H1 (cell line): ENCODE data around the gene PLCB2. TPM values are rescaled to one million over a fixed set of nuclear protein-coding genes. Genes with fewer than 3 reads are reported as not detected.

Experiments used
- CBX5 ChIP-seq: fragments of 300-800, 300-1000 bp; sonication (generic); IDR thresholded peaks from 2 replicates; pipeline ENCODE4 v1.7.1; 2016; ENCODE audit warnings: antibody characterized with exemption, low read length, low read depth
- CBX8 ChIP-seq: fragments of 300-800, 300-1000 bp; sonication (generic); IDR thresholded peaks from 2 replicates; pipeline ENCODE4 v1.7.1; 2016; ENCODE audit warnings: low read depth, low read length, borderline replicate concordance
- CEBPB ChIP-seq: IDR thresholded peaks from 2 replicates; pipeline ENCODE4 v1.6.1; 2012; ENCODE audit warnings: low read depth, low read length
- CHD7 ChIP-seq: fragments of 300-600 bp; sonication (generic); IDR thresholded peaks from 2 replicates; pipeline ENCODE4 v1.7.1; 2012; ENCODE audit warnings: low read length, moderate library complexity, mild to moderate bottlenecking, inconsistent platforms; ENCODE audit not compliant: insufficient replicate concordance
- NANOG ChIP-seq: IDR thresholded peaks from 2 replicates; pipeline ENCODE4 v1.6.1; 2011; ENCODE audit warnings: low read length, low read depth, mild to moderate bottlenecking, inconsistent platforms; ENCODE audit not compliant: insufficient read depth, poor library complexity, severe bottlenecking
- POLR2AphosphoS5 ChIP-seq: IDR thresholded peaks from 2 replicates; pipeline ENCODE4 v1.6.1; 2011; ENCODE audit warnings: low read depth, low read length
- RFX5 ChIP-seq: IDR thresholded peaks from 2 replicates; pipeline ENCODE4 v1.6.1; 2011; ENCODE audit warnings: low read depth, low read length, improper control_type of control experiment, borderline replicate concordance
- SIN3A ChIP-seq, 2 experiments: IDR thresholded peaks in 1 of 2; conservative IDR thresholded peaks in 1 of 2; 2 replicates each; pipeline ENCODE4 v1.6.1; 2011 to 2012; ENCODE audit warnings: low read length in 2 of 2, improper control_type of control experiment in 1 of 2, low read depth in 1 of 2, mild to moderate bottlenecking in 1 of 2
- SP1 ChIP-seq: IDR thresholded peaks from 2 replicates; pipeline ENCODE4 v1.6.1; 2011; ENCODE audit warnings: low read depth, low read length
- SP4 ChIP-seq: IDR thresholded peaks from 2 replicates; pipeline ENCODE4 v1.6.1; 2012; ENCODE audit warnings: low read length, inconsistent platforms
- TEAD4 ChIP-seq: IDR thresholded peaks from 2 replicates; pipeline ENCODE4 v1.6.1; 2012; ENCODE audit warnings: low read depth, low read length, inconsistent platforms, mixed read lengths
- YY1 ChIP-seq: IDR thresholded peaks from 2 replicates; pipeline ENCODE4 v1.6.1; 2011; ENCODE audit warnings: low read depth, mild to moderate bottlenecking, low read length
- polyA plus RNA-seq, 7 experiments: library from polyadenylated mRNA; depleted of rRNA in 3 of 7; stranded (reverse) in 5 of 7; unstranded in 2 of 7; fragments of >200 nt in 5 of 7; fragments of 200-250 nt in 2 of 7; gene quantifications; 1 replicate in 5 of 7; 2 replicates in 1 of 7; 4 replicates in 1 of 7; pipeline versions ENCODE4 v1.2.1 to v1.2.3, GENCODE V29; 2011 to 2013; ENCODE audit warnings: missing spikeins in 2 of 7, mixed read lengths in 2 of 7
- total RNA-seq: library from RNA; stranded (reverse); fragmentation: NEBNext Ultra II Directional; extraction: Animal tissue kit (Norgen Biotek cat#: 25700); gene quantifications from 2 replicates; pipeline ENCODE4 v1.2.1, GENCODE V29; 2021

PLCB2 gene
- total and polyA plus RNA-seq, 2 of the 8 experiments (the other 6 are each of a cell fraction or from before 2014, with no cell fraction given): 7.2 to 8.4 TPM

GRCh38 chr15:40250304-40250656 is 57.5 kb downstream of the PLCB2 start (continued):
- TF ChIP-seq CHD7: no peak
- TF ChIP-seq NANOG: no peak
- no peak for TF ChIP-seq SIN3A (conservative IDR thresholded peaks at IDR 0.05 in 1 of 2, IDR thresholded peaks at IDR 0.05 in 1 of 2; ENCODE audit: low read depth in 1 of 2, low read length in 2 of 2)
- no peak for TF ChIP-seq CBX8
- no peak for TF ChIP-seq POLR2AphosphoS5
- TF ChIP-seq SP4: no peak
- TF ChIP-seq TEAD4: no peak
- TF ChIP-seq CEBPB: no peak
- TF ChIP-seq CBX5: no peak
- TF ChIP-seq SP1: no peak
- TF ChIP-seq RFX5: no peak
- TF ChIP-seq YY1: no peak
